Smooth muscle cell of the brain vasculature (primary cell): ENCODE data around the gene IGSF8.
A peak's percentile ranks its signal among the peaks of the same experiment; 100 is the strongest.

Source experiments
- DNase-seq: peaks from one replicate; pipeline ENCODE4 v3.0.0-alpha.2; 2012; ENCODE audit warnings: low read depth, low spot score

The IGSF8 gene

GRCh38 chr1:160105155-160105554 lies 6.7 kb upstream of the IGSF8 start:
- DNase-seq, result no peak

GRCh38 chr1:160104486-160104885 lies 6.1 kb upstream of the IGSF8 start:
- no peak for DNase-seq

GRCh38 chr1:160103658-160104408 lies 5.4 kb upstream of the IGSF8 start:
- peak; percentile 80 for DNase-seq

GRCh38 chr1:160101717-160102522 lies 3.5 kb upstream of the IGSF8 start:
- DNase-seq, result no peak

GRCh38 chr1:160101037-160101716 lies 2.8 kb upstream of the IGSF8 start:
- DNase-seq, result no peak

DNA sequence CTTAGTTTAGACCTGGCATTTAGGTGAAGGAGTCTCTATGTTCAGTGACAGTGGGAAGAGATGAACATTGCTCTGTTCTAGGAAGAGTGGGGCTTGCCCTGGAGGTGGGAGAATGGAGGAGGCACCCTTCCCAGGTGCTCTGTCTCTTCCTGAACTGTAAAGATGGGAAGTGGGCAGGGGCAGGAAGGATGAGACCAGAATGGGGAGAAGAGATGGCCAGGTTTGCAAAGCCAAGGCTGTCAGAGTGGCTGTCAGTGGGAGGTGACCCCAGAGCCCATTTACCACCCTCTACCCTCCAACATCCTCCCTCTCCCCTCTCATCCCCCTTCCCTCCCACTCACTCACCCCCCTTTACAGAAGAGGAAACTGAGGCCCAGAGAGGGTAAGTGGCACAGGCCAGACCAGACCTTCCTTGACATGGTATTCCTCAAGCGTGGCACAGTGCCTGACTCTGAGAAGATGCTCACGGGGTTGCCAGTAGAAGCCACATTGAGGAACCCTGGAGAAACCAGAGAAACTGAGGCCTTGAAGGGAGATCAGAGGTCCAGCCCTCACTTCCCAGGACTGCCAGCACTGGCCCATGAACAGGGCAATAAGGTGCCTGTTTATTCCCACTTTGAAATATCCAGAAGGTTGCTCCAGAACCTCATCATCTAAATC lies 1.4 kb upstream of the IGSF8 start:
- DNase-seq, result no peak

GRCh38 chr1:160098852-160099561 lies 588 bp upstream of the IGSF8 start:
- DNase-seq, result peak; percentile 81

DNA sequence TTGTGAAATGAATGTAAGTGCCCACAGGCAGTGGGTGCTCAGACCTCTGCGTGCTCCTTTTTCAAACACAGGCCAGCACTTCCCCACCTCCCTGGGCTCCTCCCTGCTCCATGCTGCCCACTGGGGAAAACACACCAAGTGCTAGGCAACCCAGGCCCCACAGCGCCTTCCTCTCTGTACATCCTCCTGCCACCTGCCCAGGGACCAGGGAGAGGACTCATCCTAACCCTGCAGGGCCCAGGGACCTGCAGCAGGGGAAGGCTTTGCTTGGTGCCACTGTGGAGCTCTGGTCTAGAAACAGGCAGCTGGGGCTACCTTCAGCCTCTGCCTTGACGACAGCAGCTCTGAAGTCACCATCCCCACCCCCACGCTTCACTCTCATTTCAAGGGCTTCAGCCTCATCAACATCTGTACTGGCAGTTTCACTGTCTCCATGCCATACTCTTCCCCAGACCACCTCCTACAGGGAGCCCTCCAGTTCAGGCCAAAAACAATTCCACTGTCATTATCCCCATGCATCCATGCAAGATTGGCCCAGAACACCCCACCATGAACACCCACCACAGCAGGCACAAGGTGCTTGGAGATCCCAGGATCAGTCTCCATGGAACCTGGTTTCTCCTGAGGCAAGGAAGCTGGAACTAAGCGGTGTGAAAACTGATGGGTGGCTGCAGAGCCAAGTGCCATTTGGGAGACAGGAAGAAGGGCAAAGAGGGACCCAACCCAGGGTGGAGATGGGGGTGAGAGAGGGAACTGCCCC lies 1.1 kb downstream of the IGSF8 start:
- no peak for DNase-seq

DNA sequence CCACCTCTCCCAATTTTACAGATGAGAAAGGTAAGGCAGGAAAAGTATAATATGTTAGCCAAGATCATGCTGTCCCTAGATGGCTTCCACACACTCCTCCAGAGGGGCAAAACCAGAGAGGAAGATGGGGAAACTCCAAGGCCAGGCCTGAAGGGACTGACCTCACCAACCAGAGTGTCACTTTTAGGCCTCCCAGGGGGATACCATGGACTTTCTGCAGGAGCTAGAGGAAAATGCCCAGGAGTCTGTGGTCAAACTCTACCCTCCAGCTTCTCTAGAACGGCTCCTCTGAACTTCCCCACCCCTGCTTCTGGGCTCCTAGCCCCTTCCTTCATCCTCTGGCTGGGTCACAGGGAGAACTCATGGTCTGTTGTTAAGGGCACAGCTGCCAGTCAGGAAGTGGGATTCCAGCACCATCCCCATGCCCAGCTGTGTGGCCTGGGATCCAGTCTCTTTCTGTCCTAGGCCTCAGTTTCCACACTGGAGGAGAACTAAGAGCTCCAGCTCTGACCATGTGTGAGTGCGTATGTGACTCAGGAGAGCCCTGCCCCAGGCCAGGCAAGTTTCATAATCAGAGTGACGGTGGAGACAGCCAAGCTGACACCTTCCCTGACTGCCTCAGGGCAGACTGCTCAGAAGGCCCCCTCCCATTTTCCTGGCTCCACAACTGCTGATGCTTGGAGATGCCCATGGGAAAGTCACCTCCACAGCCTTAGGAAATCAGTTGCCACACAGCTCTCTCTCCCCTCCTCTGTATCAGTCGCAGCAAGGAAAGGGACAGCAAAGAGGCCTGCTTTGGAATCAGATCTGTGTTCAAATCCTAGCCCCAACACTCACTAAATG lies 1.9 kb downstream of the IGSF8 start:
- DNase-seq, result no peak

- DNase-seq, result no peak
Measured at GRCh38 chr1:160095382-160096105, 2.9 kb downstream of the IGSF8 start.

GRCh38 chr1:160094806-160095205 lies 3.6 kb downstream of the IGSF8 start:
- DNase-seq, result no peak

DNA sequence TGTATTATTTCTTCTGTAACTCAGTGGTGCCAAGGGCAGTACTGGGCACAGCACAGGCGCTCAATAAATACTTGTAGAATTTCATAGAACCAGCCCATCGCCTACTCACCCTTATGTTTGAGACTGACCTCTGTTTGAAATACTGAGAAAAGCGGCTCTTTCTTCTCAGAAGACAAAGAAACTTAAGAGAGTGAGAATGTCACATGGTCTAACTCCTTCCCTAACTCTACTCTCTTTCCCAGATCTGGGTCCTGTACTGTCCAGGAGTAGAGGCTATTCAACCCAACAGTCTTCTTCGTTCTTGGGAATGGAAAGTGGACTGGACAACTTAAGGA lies 4.2 kb downstream of the IGSF8 start:
- no peak for DNase-seq

- no peak for DNase-seq
Measured at GRCh38 chr1:160093624-160094290, 4.7 kb downstream of the IGSF8 start.

GRCh38 chr1:160093069-160093395 lies 5.4 kb downstream of the IGSF8 start:
- no peak for DNase-seq

GRCh38 chr1:160092366-160093068 lies 5.9 kb downstream of the IGSF8 start:
- no peak for DNase-seq

DNA sequence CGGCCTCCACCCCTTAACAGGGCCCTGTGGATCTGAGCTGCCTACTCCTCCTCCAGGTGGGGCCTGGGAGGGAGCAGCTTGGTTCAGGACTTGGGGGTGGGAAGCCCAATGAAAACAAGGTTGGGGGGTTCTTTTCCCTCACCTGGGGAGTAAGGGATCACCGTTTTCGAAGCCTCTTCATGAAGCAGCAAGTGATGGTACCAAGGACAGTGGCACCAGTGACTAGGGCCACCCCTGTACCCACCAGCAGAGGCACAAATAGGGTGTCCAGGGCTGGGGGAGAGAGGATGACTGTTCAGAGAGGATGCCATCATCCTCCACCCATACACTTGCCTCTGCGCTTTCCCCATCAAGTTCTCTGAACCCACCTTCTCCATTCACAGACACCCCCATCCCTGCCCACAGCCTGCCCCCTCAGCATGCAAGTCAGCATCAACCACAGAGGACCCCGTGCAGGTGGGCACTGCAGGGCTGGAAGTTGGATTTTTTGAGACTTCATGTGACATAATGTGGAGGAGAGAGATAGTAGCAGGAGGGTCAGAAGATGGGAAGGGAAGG lies 6.7 kb downstream of the IGSF8 start:
- no peak for DNase-seq

- no peak for DNase-seq
Measured at GRCh38 chr1:160090760-160091159, 7.7 kb downstream of the IGSF8 start.

DNA sequence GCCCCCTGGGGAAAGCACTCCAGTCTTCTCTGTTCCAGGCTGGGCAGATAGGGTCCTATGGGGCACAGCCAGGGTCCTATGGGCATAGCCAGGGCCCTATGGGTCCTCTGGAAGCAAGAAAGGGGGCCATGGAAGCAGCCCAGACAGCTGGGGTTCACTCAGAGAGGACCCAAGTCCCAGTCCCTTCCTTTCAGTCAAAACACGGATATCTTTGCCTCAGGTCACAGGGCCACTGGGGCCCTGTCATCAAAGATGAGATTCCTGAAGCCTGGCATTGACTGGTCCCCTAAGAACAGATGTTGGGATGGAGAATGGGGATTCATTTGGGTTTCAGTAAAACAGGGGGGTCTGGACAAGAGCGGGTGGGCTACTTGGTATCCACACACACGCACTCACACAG lies 8.5 kb downstream of the IGSF8 start:
- DNase-seq, result no peak
